NCI-H1694 (cell line): ENCODE data around the gene LOXL4.

Experiments
- DNase-seq: peaks from one replicate; lab custom pipeline; 2025; lab: John Stamatoyannopoulos, UW

The LOXL4 gene

DNA sequence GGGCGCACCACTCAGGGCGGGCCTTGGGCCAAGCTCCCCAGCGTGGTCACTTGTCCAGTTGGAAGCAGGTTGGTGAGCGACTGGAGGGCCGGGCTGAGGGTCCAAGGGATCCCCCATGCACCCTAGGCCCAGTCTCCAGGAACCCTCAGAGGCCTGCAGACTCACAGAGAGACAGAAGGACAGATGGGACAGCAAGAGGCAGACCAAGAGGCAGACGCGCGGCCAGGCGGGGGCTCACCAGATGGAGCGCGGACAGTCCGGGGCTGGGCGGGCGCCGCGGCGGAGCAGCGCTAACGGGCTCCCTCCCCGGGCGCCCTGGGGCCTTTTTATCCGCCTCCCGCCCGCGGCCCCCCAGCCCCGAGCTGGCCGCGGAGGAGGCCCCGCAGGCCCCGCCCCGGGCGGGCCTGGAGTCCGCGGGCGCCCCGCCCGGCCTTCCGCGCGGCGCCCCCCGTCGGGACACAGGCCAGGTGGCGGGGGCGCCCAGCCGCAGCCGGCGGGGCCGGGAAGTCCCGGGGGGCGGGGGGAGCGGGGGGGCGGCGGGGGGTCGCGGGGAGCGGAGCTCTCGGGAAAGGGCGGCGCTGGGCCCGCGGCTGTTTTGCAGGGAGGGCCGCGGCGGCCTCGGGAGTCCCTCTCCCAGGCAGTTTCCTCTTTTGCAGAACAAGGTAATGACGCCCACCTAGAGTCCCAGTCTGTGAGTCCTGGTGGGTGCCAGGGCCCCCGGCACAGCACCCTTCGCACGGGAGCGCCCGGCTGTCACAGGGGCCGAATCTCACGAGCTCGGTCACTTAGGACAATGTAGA, at the start of gene LOXL4:
Gene LOXL4, minus strand, starts transcription at position 301 of the 800 bp plus-strand sequence. CDS start 5,175 bp downstream, outside the sequence.
- no peak for DNase-seq

DNA sequence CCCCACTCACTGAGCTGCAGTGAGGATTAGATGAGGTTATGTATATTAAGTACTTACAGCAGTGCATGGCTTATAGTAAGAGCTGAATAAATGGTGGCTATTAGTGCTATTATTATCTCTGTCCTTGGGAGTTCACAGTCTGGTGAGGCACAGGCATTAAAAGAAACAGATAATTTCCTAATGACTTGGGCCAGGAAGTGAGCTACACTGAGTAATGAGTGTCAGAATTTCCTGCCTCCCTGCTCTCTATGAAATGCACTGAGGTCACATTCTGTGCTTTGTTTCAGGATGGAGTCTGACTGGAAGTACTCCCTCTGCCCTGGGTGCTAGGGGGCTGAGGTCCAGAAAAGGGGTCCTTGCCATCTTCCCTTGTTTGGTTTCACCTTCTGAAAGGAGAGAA, 48.7 kb upstream of the LOXL4 start:
- DNase-seq, result no peak

DNA sequence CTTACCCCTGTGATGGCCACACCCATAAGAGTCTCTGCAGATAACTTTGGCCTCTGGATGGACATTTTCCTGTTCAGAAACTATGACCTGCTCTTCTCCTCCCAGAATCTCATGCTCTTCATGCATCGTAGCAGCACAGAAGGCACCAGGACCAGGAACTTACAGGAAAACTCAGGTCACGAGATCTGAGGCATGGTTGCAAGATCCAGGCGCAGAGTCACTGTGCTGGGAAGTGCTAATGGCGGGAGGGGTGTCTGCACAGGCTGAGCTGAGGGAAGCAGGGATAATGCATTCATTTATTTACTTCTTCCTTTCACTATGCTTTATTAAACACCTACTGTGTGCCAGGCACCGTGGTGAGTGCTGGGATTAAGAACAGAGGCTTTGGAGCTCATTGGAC, 48.2 kb upstream of the LOXL4 start:
- no peak for DNase-seq

DNA sequence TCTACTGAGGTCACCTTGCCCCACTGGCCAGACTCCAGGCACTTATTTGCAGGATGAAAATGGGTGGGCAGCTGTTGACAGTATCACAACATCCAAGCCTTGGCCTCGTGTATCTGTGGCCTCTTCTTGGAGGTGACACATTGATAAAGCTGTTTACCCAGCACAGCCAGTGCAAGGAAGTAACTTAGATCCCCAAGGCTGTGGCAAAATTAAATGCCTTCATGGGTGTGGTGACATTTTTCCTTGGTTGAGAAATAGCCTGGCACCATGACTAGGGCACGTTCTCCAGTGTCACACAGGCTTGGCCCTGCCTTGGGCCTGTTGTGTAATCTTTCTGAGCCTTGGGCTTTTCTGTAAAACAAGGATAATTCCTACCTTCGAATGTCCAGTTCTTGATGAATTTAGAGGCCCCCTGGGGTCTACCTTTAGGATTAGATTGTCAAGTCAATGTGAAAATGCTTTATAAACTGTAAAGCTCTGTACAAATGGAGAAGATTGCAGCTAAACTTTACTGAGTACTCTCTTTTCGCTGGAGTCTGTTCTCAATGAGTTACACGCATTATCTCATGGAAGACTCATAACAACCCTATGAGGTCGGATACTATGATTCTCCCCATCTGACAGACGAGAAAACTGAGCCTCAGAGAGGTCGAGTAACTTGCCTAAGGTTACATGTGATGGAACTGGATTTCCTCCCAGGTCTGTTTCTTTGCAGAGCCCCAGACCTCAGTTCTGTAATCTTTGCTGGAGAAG, 46.7 kb upstream of the LOXL4 start:
- no peak for DNase-seq

DNA sequence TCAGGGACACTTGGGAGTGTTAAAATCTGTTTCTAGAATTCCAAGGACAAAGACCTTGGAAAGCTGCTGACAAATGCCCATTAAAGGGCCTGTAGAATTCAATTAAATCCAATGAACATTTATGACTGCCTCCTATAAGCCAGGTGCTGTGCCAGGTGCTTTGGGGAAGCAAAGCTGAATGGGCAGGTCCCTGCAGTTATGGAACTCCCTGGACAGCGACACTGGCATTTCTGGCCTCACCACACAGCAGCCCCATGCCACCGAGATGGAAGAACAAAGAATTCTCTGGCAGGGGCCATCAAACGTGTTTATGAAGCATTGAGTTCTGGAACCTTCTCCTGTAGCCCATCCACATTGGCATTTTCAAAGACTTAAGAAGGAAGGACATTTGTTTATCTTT, 45.6 kb upstream of the LOXL4 start:
- no peak for DNase-seq

DNA sequence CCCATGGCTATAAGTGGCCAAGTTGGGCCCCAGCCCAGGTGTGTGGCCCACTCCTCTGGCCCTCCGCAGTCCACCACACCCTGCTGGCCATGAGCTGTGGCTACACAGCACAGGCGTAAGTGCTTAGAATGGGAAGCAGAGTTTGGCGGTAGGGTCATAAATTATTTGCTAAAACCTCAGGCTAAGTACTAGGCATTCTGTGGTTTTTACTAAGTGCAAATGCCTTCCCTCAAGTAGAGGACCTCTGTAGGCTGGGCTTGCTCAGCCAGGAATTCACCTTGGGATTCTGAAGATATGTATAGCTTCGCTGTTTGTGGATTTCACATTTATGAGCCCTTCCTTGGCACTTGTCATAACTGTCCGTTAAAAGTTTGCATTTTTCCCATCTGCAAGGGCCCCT, 44.8 kb upstream of the LOXL4 start:
- DNase-seq, result no peak

DNA sequence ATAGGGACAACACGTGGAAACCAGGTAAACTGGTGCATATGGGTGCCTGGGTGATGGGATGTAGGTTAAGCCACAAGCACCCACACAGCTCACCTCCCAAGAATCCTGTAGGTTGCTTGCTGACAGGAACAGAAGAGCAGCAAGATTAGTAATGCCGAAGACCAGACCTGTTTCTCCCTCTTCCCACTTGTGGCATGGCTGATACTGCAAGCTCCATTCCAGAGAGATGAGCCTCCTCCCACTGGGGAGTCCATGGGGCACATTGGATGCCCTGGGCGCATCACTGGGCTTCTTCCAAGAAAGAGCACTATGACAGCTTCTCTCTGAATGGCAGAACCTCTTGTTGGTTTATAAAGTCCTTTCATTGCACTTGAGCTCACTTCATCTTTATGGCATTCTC, 44.4 kb upstream of the LOXL4 start:
- DNase-seq, result no peak

DNA sequence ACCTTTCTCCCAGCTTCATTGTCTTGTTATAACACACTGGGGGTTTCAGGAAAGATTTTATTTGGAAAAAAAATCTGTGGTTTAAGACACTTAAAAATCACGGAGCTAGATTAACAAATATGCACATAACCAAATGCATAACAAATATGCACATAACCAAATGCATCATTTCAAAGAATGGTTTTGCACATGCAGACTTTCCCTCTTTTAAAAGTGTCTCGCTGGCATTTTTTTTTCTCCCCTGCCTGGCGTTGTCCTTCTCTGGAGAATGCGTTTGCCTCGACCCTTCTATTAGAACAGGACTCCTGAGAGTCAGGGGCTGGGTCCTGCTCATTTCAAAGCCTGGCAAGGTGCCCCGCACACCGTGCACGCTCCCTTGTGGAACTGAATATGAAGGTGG, 42.7 kb upstream of the LOXL4 start:
- no peak for DNase-seq

DNA sequence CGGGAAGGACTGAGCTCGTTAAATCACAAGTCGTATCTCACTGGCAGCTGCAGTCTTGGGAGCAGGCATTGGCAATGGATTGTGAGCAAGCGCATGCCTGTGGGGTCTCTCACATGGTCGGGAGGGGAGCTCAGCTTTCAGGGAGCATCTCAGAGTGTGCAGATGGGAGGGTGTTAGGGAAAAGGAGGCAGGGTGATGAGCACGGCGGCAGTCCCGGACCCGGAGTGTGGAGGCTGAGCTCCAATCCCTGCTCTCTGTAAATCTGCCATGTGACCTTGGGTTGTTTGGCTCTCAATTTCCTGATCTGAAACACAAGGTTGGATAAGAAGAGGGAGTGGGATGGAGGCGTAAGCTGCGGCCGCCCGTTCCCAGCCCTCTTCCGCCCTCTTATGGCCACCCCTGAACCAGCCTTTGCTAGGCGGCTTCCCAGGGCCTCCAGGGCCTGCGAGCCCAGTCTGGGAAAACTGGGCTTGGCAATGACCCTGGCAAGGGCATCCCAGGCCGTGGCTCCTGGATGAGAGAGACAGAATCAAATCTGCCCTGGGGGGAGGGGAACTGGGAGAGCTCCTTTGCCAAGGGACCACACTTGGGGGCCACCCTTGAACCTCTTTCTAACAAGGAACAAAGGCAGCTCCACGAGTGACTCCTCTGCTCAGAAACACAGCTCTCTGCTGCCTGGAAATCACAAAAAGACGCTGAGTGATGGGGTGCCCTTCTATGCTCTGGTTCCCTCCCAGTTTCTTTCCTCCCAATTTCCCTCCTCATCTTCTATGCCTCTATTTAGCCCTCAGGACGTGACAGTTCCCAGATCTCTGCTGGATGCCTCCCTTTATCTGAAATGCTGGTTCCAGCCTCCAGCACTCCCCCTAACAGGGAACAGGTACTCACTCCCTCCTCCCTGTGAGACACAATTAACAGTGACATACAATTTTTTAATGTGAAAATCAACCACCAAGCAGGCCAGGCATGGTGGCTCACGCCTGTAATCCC, 41.7 kb upstream of the LOXL4 start:
- DNase-seq, result peak; percentile 89

DNA sequence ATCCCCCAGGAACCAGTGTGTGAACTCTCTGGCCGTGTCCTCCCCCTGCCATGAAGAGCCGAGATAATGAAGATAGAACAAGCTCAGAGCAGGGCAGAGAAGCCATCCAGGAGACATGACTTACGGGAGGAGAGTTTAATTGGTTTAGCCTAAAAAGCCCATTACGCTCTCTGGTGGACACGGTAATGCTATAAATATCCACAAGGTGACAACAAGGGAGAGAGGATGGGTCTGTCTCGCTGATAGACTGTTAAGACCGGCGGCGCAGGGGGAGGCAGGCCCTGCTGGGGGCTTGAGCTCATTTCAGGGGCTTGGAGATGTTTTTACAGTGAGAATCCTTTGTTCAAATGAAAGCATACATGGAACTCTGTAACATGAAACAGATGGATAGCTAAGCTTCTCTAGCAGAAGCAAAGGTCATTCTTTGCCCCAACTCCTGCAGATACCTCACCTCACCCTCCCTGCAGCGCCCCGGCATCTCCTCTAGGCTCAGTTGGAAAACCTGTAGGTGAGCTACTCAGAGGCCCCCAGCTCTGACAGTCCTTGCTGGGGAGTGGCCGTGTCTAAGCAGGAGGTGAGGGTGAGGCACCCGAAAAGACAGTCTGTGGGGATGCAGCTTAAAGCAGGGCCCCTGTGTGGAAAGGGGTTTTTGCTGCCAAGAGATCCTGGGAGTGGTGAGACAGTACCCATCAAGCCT, 40.8 kb upstream of the LOXL4 start:
- peak; percentile 22 for DNase-seq

DNA sequence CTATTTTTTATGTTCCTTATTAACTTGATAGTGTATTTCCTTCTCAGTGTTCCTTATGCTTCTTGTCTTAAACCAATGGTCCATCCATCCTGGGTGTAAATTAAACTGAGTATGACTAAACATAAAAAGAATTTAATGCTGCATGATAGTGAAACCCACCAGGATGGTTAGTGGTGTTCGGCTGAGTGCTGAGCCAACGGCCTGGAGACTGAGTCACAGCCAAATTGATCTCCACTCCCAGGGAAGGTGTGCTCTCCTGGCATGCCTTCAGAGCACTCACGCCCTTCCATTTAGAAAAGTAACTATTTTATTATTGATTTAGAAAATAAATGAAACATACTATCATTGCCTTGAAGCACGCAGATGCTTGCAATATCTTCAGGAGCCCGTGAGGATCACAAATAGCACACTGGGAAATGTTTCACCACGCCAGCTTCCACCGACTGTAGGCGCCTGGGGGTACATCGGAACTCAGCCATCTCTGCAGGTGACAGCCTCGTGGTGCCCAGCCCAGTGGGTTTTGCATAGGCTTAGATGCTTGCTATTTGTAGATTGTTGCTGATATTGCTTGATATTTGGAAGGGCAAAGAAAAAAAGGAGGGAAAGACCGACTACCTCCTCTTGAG, 40.0 kb upstream of the LOXL4 start:
- DNase-seq, result no peak

DNA sequence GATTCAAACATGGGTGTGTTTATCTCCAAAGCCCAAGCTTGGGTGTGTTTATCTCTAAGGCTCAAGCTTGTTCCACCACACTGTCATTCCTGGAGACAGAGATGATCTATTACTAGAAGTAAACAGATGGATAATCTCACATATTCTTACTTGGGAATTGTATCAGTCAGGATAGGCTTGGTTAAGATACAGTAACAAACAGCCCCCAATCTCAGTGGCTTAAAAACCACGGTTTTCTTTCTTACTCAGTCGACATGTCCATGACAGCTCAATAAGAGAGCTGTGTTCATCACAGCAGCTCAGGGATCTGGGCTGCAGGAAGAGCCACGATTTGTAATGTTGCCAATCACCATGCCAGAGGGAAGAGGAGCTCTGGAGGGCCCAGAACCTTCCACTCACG, 38.5 kb upstream of the LOXL4 start:
- DNase-seq, result no peak

DNA sequence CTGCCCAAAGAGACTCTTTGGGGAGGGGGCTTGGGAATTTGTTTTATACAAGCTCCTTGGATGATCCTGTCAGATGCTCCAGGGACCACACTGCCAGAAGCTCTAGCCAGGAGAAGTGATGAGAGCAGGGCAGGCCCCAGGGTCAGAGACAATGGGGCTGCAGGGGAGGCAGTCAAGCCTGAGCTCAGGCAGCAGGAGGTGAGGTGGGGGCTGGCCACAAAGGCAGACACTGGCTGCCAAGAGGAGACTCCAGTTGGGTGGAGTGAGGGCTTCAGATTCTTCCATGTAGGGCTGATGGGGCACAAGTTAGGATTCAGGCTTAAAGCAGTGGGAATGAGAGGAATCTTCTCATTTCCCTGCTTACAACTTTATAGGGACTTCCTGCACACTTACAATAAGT, 35.6 kb upstream of the LOXL4 start:
- DNase-seq, result no peak

DNA sequence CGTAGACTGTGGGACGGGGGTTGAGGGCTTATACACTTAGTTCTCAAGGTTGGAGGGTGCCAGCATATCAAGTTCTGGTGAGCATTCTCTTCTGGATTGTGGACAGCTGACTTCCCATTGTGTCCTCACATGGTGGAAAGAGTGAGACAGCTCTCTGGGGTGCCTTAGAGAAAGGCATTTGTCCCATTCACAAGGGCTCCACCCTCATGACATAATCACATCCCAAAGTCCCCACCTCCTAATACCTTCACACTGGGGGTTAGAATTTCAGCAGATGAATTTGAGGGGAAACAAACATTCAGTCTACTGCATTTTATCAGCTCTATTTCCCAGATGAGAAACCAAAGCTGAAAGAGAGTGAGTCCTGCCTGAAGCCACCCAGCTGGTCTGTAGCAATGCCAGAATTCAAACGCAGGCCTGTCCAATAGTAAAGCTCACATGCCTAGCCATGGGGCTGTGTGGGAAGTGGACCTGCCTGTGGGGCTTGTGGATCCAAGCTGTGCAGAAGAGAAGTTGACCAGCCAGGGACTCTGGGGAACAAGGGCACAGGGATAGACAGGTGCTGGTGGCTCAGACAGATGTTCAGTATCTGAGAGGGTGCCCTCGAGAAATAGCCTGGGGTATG, 34.9 kb upstream of the LOXL4 start:
- DNase-seq, result no peak

DNA sequence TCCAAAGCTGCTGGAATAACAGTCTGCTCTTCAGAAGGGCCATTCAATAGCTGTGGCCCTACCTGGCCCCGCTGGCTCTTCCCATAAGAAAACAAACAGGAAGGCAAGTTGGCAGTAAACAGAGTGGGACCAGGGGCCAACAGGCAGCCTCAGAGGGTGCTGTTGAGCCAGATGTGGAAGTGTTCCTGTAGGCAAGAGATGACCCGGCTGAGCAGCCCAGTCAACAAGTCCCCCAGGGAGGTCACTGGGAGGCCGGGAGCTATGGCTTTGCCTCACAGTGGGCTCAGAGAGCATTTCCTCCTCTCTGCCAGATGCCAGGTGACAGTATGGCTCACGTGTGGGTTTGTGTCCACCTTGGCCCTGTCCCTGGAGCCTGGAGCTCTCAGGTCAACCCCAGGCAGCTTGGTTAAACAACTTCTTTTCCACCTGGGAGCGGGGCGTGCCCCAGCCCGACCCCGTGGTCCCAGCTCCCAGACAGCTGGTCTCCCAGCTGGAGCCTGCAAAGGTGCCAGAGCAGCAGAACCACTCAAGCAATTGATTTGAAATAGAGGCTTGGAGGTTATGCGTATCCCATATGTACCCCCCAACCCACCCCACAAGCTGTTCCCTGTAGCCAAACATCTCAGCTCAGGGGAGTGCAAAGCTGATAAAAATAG, 33.8 kb upstream of the LOXL4 start:
- peak; percentile 85 for DNase-seq

DNA sequence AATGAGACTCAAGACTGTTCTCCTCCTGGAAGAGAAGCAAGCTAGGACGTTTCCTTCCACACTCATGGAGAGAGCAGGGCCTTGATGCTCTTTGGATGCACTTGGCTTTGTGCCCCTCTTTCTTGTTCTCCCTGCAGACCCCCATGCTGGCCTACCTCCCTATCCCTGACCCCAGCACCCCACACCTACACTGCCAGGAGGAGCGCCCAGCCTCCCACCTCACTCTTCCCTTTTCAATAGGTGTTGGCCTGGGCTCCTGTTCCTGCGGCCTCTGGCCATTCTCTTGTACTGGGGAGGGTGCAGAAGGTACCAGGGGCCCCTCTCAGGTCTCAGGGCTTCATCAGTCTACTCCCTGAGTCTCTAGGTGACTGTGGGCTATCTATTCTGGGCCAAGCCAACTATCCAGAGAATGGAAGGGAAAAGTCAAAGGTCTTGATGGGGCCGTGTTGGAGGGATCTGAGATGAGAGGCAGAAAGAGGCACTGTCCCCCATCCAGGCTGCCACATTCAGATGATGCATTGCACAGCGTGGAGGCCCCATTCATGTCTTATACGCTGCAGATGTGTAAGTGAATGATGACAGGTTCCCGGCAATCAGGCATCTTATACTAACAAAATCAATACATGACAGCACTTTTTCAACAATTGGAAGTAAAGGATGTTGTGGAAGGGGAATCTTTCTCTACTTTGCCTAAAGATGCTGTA, 32.7 kb upstream of the LOXL4 start:
- DNase-seq, result no peak

DNA sequence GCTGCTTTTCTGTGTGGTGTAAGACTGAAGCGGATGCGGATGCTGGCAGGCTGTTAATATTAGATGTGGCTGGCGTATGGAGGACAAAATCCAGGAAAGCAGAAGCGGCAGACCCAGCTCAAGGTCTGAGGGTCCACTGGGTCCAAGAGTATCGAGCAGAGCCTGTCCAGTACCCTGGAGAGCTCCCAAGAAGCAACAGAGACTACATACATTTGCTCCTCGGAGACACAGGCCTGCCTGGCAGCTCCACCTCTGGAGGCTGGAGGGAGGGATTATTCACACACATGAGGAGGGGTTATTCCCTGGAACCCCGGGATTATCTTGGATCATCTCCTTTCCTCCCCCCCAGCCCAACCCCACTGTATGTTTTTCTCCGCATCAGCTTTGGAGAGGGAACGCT, 31.3 kb upstream of the LOXL4 start:
- DNase-seq, result no peak

DNA sequence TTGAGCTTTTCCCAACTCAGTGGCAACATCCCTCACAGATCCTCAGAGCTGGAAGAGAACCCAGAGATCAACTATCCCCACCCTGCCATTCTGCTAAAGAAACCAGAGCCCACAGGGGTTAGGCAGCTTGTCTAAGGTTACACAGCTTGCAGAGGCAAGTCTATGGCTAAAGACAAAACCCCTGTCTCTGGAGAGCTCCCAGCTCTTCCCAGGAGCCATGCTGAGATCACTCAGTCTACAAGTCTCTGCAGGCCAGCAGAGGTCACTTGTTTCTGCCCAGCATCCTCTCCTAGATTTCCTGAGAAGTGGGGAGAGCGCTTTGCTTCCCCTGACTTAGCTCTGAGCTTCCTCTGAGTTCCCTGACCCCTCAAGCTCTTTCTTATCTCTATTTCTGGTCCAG, 28.5 kb upstream of the LOXL4 start:
- DNase-seq, result no peak

DNA sequence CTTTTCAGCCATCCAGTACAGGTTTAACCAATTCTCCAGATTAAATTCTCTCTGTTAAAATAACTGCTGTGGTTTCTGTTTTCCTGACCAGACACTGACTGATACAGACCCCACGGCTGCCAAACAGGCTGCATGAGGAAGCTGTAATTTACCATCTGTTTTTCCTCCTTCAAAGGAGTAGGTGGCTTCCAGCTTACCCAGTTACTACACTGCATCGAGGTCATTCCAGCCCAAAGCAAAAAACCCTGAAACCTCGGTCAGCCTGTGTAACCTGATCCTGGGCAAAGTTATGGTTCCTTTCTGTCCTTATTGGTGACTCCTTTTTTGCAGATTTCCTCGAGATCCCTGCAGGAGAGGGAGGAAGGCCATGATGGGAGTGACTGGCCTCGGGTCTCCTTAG, 27.9 kb upstream of the LOXL4 start:
- peak; percentile 7 for DNase-seq

DNA sequence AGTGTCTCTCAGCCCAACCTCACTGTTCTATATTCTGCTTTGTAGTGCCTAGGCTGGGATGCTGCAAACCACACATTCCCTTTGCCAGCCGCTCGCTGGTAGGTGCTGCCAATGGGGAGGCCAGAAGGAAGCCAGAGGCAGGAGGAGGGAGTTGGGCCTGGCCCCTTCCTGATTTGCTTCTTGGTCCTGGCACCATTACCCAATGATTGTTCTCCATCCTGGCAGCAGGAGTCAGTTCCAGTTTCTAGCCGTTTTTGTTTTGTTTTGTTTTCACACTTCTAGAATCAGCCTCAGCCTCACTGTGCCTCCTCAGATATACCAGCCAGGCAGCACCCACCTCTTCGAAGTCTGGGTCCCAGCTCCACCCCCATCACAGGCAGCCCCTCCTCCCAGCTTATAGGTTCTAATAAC, 27.4 kb upstream of the LOXL4 start:
- peak; percentile 11 for DNase-seq
